Activated CD8-positive, alpha-beta memory T cell treated with anti-CD3 and anti-CD28 coated beads, Interleukin-2, amount 50 U/mL, for 1 hour (primary cell): Measurements from ENCODE around the gene UBE2J1.
A peak's percentile ranks its signal among the peaks of the same experiment; 100 is the strongest.
"Not testable (repeated sequence)": the region's sequence is repeated elsewhere in the genome, so short reads cannot be mapped to it uniquely, and the experiment has no call there.

Experiments
- DNase-seq: peaks from one replicate; pipeline ENCODE4 v3.0.0-alpha.2; 2020; ENCODE audit errors: extremely low read depth

Gene UBE2J1

GRCh38 chr6:89352278-89353117, at the start of gene UBE2J1:
Gene UBE2J1 (minus strand): TSS chr6:89352722. CDS start chr6:89352569, 153 bp downstream.
- DNase-seq, result peak; percentile 13

GRCh38 chr6:89400912-89401399, 48.4 kb upstream of the UBE2J1 start:
- DNase-seq, result no peak

GRCh38 chr6:89400050-89400449, 47.5 kb upstream of the UBE2J1 start:
- DNase-seq, result no peak

- DNase-seq, result no peak
These were observed 46.4 kb upstream of the UBE2J1 start for GRCh38 chr6:89398762-89399525.

- not testable (repeated sequence) for DNase-seq
These were observed 45.4 kb upstream of the UBE2J1 start for GRCh38 chr6:89397884-89398283.

GRCh38 chr6:89393659-89394058, 41.1 kb upstream of the UBE2J1 start:
- no peak for DNase-seq

- no peak for DNase-seq
These were observed 40.3 kb upstream of the UBE2J1 start for GRCh38 chr6:89392823-89393222.

- DNase-seq, result no peak
These were observed 36.3 kb upstream of the UBE2J1 start for GRCh38 chr6:89388846-89389245.

- no peak for DNase-seq
These were observed 35.1 kb upstream of the UBE2J1 start for GRCh38 chr6:89387516-89388201.

GRCh38 chr6:89386917-89387491, 34.5 kb upstream of the UBE2J1 start:
- no peak for DNase-seq

GRCh38 chr6:89385846-89386245, 33.3 kb upstream of the UBE2J1 start:
- DNase-seq, result no peak

GRCh38 chr6:89385156-89385667, 32.7 kb upstream of the UBE2J1 start:
- DNase-seq, result no peak

GRCh38 chr6:89381031-89381430, 28.5 kb upstream of the UBE2J1 start:
- DNase-seq, result no peak

GRCh38 chr6:89379281-89379680, 26.8 kb upstream of the UBE2J1 start:
- DNase-seq, result no peak

GRCh38 chr6:89378628-89379027, 26.1 kb upstream of the UBE2J1 start:
- no peak for DNase-seq

GRCh38 chr6:89375427-89376267, 23.1 kb upstream of the UBE2J1 start:
- DNase-seq, result peak; percentile 29

- no peak for DNase-seq
These were observed 20.0 kb upstream of the UBE2J1 start for GRCh38 chr6:89372506-89372901.

GRCh38 chr6:89371849-89372505, 19.5 kb upstream of the UBE2J1 start:
- DNase-seq, result peak; percentile 38

- DNase-seq, result no peak
These were observed 16.5 kb upstream of the UBE2J1 start for GRCh38 chr6:89368999-89369398.

GRCh38 chr6:89368107-89368506, 15.6 kb upstream of the UBE2J1 start:
- DNase-seq, result no peak
